Lung microvascular endothelial cell (primary cell): ENCODE measurements around the gene PTPN23. TPM values are rescaled to one million over a fixed set of nuclear protein-coding genes. Genes with fewer than 3 reads are reported as not detected.
A peak's percentile ranks its signal among the peaks of the same experiment; 100 is the strongest.

ENCODE experiments used
- DNase-seq, 2 donors: peaks; one replicate each; pipeline versions ENCODE4 v3.0.0 to v3.0.0-alpha.2; 2010; ENCODE audit warnings: low read depth in 2 of 2
- total RNA-seq: library from RNA; depleted of rRNA; stranded (reverse); fragments of >200 nt; gene quantifications from 2 replicates; pipeline ENCODE4 v1.2.1, GENCODE V29; 2014

Gene PTPN23
- total RNA-seq, 1 donor from 2014 or later: 14.1 TPM

DNA sequence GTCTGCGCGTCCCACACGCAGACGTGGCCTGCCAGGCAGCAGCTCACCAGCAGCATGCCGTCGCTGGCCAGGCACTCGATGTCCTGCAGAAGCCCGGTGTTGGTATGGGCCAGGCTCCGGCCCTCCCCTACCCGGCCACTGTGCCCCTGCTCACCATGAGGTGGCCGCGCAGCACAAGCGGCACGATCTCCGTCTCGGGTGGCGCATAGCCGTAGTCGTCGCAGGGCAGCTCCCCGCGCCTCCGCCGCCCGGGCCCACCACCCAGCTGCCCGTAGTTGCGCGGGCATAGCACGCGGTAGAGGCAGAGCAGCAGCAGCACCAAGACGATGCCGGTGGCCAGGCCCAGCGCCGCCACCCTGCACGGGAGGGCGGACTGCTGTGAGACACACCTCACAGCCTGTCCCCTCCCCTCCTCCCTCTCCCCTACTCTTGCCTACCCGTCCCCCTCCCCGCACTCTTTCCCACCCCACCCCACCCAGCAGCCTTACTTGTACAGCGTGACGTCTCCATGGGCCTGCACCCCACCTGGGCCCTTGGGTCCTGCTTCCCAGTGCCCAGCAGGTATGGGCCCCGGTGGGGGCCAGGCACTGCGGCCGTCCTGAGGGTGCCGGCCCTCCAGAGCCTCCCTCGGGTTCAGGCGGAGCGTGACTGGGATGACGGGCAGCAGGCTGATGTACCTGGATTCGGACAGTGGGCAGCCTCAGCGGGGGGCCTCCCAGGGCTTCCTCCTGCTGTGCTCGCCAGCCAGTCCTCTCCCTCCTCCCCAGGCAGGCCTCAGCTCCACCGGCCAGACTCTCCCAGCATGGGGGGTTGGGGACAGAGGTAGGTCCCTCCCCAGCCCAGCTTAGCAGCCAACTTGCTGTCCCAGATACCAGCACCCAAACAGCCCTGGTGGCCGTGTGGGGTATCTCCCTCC is 37.6 kb downstream of the PTPN23 start:
- no peak for DNase-seq

DNA sequence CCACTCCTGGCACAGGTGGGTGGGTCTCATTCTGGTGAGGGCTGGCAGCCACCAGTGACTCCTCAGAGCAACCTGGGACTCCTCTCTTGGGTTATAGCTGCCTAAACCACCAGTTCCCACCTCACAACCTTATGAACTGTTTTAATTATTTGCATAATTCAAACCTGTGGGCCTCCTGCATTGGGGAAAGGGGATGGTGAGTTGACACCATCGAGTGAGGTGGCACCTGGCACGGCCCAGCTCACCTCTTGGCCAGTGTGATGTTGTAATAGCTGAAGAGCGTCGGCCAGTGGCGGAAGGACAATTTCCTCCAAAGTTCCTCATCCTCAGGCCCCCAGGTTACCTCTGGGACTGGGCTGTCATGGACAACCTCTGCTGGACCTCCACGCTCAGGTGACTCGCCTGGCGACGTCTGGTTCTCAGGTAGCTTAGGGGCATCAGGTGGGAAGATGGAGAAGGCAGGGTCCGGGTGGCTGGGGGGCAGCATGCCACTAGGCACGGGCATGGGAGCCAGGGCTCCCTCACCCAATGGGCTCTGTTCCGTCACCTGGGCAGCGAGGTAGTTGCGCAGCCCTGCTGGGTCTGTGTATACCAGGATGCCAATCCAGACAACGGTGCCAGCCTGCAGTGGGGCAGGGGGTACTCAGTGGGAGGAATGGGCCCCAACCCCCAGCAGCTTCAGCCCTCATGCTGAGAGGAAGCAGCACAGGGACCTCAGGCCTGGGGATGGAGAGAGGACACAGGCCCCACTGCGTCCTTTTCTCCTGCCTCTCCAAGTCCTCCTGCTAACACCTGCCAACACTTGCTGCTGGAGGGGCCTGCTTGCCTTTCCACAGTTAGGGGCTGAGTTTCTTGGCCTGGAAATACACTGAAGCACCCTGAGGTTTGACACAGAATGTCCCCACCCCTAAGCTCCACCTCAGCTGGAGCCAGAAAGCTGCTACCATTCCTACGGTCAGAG is 38.5 kb downstream of the PTPN23 start:
- DNase-seq: no peak

DNA sequence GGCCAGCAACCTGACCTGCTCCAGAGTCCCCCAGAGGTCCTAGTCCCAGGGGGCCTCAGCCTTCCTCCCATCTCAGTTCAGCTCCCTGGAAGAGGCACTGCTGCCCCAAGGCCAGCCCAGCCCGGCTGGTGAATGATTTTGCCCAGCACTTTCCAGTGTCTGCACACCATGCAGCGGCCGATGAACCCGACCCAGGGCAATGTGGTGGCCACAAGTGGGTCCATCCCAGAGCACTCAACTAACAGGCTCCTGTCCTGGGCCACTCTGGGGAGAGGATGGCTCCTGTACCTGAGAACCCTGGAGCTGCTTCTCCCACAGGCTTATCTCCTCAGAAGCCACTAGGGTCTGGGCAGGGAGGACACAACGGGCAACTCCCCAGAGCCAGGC is 39.2 kb downstream of the PTPN23 start:
- DNase-seq: no peak

DNA sequence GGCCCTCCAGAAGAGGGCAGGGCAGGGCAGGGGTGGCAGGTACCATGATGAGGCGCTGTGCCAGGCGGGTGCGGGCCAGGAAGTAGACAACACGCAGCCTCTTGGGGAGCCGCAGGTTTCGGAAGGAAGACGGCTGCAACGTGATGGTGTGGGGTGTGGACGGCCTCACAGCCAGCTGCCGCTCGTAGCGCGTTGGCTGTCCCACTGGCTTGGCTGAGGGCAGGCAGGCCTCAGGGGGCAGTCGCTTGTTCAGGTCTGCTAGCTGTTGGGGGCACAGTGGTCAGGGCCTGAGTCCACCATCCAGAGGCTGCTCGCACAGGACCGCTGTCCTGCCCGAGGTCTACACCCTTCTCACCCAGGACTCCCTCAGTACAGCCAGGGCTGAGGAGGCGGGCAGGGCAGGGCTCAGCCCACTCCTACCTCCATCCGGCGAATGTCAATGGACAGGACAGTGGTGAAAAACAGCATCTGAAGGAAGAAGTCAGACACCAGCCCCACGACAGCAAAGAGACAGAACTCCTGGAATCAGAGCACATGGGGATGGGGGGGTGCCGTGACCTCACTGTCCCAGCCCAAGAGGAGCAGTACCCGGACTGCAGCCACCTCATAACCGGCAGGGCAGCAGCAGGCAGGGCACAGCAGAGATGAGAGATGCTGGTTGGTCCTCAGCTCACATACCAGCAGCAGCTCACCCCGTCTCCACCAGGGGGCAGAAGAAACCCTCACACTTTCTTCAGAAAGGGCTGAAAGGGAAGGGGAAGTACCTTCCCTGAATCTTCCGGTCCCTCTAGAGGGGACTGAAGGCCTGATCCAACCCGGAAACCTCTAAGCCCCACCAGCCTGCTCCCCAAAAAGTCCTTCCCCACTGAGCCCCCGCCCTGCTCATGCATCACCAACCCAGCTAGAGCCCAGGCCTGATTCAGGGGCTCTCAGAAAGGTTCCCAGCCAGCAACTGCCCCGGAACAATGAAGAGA is 40.0 kb downstream of the PTPN23 start:
- peak; percentile 80 to 85 for DNase-seq

DNA sequence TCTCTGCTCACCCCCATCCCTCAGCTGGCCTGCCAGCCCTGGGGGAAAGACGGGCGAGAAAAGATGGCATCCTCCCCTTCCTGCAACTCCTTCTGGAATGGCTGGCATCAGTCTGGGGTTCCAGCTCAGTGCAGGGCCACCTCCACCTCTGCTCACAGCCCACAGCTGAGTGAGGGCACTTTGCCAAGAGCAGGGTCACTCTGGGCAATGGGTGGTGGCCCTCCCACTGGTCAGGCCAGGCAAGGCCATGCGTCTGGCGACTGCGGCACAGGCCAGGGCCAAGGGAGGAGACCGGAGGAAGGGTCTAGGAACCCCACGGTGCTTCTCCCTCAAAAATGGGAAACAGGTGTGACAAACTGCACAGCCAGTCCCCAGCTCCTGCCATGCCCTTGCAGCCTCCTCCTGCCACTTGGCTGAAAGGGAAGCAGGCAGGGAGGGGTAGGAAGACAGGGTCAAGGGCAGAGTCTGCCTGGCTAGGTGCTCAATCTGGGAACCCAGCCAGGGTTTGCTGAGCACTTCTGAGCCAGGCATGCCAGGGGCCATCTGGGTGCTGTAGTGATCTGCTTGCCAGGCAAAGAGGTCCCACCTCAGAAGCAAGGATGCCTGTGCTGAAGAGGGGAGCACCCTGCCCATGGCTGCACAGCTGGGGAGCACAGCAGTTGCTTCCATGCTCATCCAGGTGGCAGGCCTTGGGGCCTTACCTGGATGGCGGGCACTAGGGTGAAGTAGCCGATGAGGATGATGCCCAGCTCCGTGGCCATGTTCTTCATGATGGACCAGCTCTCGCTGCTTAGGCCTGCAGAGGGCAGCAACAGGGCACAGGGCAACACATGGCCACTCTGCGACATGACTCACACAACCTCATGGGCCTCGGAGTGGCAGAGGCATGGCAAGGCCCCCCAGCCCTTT is 41.2 kb downstream of the PTPN23 start:
- DNase-seq: peak; percentile 29 to 50

DNA sequence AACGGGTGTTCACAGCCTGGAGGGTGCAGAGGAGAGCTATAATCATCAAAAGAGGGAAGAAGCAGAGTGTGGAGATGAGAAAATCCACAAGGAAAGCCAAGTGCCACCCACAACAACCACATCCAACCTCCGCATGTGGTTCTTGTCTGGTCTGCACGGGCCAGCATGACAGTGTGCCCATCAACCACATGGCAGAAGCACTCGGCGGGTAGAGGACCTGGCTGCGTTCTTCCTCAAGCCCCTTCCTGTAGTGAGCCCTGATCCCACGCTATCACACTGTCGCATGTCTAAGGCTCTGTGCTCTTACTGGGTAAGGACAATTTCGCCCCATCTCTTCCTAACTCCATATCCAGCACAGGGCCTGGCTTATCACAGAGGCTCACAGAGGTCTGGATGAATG is 41.9 kb downstream of the PTPN23 start:
- DNase-seq: no peak

DNA sequence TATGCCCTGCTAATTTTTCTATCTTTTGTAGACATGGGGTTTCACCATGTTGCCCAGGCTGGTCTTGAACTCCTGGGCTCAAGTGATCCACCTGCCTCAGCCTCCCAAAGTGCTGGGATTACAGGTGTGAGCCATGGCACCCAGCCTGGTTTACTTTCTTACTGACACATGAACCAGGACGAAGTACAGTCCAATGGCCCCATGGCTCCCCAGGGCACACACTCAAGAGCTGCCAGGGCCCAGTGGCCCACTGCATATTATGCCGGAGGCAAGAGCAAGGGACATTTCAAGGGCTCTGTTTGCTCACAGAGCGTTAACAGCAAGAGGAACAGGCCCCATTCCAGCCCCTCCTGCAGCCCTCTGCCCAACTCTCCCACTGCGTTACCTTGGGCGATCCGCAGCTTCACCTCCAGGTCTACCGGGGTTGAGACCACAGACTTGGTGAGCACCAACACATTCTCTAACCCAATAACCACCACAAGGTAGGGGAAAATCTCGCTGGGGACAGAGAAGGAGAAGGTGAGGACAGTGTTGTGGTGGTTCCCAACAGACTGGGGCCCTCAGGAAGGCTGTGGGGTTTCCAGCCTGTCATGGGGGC is 42.8 kb downstream of the PTPN23 start:
- DNase-seq: no peak

DNA sequence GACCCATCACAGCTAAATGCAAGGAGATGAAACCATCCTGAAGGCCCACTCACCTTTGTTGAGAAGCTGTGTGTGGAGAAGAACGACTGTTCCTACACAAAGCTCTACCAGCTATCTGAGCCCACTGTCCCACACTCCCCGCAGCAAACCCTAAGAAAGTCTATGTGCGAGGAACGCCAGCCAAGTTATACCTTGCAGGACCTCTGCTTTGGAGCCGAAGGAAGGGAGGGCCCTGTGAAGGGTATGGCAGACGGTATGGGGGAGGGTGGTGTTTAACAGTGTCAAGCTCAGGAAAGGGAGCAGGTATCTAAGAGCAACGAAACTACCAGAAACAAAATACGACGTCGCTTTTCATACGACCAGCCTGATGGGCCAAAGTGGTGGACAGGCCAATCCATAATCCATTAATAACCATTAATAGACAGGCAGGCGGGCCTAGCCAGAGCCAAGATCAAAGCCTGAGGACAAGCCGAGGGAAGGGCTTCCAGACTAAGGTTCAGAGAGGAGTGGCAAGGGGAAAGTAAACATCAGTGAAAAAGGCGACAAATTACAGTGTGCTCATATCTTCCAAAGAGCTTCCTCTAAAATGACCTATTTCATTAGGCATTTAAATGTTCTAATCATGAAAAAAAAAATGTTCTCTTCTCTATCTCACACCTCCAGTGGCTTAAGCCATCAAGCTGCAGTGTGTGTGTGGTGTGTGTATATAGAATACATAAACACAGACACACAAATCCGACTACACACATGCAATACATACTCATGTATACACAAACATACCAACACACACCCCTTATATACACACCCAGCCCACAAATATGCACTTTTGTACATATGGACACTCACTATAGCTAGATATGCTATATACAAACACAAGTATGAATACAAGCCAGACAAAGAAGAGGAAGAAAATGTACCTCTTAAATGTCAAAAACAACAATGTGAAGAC is 43.9 kb downstream of the PTPN23 start:
- no peak for DNase-seq

DNA sequence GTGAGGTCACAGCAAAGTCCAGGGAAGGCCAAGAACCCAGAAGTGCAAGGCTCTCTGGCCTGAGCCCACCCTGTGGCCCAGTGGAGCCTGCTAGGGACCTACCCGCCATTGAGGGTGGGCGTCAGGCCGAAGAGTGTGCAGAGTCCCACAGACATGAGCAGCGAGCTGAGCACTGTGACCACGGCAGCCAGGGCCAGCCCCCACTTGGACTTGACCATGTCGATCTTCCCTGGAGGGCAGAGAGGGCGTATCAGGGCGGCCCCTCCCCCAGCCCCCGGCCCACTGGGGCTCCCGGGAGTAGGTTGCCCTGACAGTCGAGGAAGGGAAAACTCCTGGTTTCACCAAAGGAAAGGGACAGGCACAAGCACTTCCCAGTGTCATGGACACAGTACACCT is 44.6 kb downstream of the PTPN23 start:
- no peak for DNase-seq

DNA sequence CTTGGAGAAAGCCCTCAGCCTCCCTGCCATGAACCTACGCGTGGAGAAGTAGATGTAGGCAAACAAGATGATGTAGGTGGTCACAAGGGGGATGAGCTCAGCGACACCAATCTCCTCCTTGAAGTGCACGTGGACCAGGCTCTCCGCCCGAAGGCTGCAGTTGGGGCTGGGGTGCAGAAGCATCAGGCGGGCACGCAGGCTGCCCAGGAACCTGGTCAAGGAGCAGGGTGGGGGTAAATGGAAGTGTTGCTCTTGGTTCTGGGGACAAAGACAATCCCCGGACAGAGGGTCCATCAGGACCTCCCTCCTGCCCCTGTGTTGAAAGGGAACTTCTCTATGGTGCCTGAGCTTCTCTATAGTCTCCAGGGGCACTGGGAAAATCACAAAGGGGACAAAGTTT is 45.1 kb downstream of the PTPN23 start:
- no peak for DNase-seq

DNA sequence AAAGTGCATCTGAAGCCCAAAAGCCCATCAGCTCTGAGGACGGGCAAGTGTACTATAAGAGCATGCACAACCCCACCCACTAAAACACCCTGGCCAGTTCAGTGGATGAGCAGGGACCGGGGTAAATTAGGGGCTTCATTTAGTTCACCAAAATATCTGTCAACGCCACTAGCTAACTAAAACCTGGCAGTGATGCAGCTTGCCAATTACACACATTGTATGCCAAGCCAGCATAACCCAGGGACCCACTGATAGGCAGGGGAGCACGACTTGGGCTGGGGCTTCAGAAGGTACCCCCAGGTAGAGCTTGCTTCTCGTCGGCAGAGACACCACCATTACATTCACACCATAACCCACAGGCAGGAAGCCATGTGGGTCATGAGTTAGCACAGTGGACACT is 47.0 kb downstream of the PTPN23 start:
- no peak for DNase-seq

DNA sequence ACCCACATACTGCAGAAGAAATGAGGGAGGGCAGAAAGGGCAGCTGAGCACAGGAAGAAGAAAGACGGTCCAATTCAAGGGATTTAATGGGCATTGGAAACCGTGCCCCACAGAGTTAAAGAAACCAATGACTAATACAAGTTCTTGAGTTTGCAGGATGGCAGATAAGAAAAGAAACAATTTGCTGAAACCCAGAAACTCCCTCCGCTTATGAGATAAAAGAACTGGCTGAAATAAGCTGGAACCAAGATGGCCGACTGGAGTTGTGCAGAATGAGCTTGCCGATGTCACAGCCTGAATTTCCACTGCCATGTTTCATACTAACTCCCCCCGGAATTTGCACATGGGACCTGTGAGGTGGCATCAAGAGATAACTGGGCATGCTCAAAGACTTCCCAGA is 47.8 kb downstream of the PTPN23 start:
- no peak for DNase-seq

DNA sequence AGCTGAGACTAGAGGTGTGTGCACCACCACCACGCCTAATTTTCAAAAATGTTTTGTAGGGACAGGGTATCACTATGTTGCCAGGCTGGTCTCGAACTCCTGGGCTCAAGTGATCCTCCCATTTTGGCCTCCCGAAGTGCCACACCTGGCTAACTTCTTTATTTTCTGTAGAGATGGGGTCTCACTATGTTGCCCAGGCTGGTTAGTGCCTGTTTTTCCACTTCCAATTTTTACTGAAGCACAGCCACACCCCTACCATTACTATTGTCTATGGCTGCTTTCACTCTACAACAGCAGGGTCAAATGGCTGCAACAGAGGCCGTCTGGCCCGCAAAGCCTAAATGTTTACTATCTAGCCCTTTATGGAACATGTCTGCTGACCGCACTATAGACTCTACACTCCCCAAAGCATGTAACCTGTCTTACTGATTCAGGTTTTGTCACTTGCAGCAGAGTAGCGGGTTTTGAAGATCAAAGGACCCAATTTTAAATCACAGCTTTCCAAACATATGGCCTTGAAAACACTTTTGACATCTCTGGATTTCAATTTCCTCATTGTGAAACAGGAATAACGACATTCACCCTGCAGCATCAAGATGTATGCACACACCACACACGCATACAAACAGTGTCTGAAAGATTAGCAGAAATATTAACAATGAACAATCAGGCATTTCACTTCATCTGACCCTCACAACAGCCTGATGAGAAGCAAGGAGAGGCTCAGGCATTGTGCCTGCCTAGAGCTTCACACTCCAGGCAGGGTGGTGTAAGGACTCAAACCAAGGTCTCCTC is 48.9 kb downstream of the PTPN23 start:
- DNase-seq: no peak

DNA sequence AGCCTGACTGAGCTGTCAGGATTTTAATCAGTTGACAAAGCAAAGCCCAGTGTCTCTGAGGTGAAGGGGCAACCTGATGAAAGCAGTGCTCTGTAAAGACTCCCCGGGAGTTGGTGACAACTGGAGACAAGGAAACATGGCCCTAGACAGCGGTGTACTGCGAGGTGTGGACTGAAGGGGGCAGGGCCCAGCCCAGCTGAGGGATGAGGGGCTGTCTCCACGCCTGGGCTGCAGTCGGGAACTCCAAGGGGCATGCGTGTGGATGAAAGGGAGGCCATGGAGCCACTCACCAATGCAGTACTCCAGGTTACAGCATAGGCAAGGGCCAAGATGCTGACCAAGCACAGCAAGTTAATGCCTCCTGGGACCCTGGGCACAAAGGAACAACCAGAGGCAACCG is 49.8 kb downstream of the PTPN23 start:
- no peak for DNase-seq

DNA sequence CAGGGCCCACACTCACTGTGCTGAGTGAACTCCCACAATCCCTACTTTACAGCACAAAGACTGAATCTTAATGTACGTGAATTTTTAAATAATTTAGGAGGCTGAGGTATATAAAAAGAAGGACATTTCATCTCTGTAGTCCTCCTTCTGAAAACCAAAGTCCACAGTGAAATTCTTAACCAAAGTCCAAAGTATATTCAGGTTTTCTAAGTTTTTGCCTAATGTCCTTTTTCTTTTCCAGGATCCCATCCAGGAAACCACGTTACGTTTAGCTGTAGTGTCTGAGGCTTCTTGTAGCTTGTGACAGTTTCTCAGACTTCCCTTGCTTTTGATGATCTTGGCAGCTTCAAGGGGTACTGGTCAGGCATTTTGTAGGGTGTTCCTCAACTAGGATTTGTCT is 50.4 kb downstream of the PTPN23 start:
- no peak for DNase-seq

DNA sequence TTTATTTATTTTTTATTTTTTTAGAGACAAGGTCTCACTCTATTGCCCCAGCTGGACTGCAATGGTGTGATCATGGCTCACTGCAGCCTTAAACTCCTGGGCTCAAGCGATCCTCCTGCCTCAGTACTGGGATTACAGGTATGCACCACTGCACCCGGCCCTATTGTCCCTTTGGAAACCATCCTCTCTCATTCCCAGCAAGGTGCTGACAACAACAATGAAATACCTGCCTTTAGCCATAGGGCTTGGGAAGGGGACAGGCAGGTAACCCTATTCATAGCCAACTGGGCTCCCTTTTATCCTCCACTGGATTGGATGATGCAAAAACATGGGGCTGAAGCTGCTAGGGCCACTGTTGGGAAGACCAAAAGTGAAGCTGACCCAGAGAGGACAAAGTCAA is 51.9 kb downstream of the PTPN23 start:
- DNase-seq: no peak

DNA sequence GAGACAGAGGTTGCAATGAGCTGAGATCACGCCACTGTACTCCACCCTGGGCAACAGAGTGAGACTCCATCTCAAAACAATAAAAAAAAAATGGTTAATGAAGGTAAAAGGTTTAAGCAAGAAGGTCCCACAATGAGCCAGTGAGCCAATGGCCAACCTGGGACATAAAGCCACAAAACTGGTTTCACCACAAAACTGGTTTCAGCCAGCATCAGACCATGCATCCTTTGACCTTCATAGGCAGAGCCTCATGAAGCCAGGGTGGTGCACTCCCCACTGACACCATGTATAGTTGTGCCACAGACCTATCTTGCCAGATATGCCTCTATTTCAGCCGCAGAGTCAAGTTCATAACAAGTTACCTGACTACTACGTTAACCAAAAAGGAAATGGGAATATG is 53.0 kb downstream of the PTPN23 start:
- no peak for DNase-seq

DNA sequence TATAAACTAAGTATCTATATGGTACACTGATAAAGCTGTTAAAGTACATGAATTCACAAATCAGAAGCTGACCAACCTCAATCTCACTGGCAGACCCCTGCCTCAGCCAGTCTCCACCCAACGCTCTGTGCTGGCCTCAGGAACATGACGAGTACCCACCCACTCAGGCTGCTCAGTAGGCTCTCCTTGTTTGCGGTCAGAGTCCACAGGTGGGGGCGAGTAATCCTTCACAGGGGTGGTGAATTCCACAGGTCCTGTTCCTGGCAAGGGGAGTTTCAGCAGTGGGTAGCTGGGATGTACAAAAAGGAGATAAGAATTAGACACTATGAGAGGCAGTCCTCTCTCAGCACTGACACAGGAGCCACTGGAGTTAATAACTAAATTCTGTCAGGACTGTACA is 54.0 kb downstream of the PTPN23 start:
- DNase-seq: no peak
